ENCODE measurements around the gene TPSG1.
"Not testable (repeated sequence)": the region's sequence is repeated elsewhere in the genome, so short reads cannot be mapped to it uniquely, and the experiment has no call there.

The TPSG1 gene

DNA sequence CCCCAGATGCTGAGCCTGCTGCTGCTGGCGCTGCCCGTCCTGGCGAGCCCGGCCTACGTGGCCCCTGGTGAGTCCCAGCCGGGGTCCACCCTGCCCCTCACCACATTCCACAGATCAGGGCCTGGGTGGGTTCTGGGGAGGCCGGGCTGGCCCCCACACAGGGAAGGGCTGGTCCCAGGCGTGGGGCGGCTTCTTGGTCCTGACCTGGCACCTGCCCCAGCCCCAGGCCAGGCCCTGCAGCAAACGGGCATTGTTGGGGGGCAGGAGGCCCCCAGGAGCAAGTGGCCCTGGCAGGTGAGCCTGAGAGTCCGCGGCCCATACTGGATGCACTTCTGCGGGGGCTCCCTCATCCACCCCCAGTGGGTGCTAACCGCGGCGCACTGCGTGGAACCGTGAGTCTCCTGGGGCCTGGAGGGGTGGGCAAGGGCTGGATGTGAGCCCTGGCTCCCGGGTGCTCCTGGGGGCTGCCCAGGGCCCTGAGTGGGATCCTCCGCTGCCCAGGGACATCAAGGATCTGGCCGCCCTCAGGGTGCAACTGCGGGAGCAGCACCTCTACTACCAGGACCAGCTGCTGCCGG, 31.3 kb upstream of the TPSG1 start:
- DNase-seq: not testable (repeated sequence)

DNA sequence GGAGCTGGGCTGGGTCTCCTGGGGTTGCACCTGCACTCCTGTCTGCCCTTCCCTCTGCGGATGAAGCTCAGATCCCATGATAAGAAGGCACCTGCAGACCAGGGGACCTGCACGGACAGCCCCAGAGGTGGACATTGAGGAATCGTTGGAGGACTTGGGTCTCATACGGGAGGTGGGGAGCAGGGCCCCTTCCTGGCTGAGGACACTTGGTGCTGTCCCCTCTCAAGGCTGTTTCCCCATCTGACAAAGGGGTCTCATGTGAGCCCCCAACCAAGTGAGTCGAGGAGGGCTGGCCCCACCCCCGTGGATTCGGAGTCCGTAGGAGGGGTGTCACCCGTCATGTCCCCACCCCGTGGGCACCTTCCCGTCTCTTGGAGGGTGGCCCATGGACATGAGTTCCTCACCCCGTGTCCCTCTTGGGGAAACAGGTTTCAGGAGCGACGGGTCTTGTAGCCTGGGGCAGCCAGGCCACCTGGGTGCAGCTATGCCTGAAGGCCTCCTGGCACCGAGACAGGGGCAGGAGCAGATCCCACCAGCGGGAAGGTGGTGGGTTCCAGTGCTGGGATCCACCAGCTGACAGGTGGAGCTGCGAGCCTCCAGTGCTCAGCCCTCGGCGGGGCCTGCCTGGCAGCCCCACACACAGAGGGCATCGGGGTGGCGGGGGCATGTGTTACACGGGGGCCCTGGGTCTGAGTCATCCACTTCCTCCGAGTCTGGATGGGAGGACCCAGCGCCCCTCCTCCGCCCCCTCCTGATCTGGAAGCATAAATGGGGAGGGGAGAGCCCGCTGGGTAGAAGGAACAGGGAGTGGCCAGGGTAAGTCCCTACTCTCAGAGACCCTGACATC, 30.4 kb upstream of the TPSG1 start, which contains the start of gene TPSD1:
Gene TPSD1 (plus strand): TSS at position 794 of the 847 bp plus-strand sequence. CDS start 212 bp downstream, outside the sequence.
- not testable (repeated sequence) for DNase-seq

DNA sequence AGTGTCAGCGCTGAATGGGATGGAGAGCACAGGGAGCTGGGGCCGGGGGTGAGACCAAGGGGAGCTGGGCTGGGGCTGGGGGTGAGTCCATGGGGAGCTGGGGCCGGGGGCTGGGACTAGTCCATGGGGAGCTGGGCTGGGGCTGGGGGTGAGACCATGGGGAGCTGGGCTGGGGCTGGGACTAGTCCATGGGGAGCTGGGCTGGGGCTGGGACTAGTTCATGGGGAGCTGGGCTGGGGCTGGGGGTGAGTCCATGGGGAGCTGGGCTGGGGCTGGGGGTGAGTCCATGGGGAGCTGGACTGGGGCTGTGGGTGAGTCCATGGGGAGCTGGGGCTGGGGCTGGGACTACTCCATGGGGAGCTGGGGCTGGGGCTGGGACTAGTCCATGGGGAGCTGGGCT, 29.8 kb upstream of the TPSG1 start:
- DNase-seq: not testable (repeated sequence)

DNA sequence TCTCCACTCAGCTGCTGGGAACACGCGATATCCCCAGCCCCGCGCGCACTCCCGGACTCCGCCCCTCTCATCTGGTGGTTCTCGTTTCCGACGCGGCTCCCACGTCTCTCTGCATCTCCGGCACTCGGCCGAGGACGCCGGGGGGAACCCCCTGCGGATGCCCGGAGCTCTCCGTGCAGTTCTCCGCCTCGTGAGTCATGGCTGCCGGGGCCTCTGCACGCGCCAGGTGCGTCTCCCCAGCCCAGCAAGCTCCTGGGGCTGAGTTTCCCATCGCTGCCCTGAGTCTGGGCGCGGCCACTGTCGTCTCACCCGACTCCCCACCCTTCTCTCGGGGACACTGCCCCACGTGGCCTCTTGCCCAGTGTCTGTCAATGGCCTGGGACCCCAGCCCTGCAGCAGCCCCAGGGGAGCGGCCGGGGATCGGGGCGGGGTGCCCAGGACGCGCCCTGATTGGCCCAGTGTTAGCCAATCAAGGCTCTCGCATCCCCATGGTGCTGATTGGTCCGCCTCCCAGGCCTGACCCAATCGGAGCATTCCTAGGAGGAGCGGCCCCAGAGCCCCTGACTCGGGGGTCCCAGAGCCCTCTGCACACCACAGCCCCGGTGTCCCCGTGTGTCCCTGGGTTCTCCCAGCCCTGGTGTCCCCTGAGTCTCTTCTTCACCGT, 28.8 kb upstream of the TPSG1 start:
- not testable (repeated sequence) for DNase-seq

DNA sequence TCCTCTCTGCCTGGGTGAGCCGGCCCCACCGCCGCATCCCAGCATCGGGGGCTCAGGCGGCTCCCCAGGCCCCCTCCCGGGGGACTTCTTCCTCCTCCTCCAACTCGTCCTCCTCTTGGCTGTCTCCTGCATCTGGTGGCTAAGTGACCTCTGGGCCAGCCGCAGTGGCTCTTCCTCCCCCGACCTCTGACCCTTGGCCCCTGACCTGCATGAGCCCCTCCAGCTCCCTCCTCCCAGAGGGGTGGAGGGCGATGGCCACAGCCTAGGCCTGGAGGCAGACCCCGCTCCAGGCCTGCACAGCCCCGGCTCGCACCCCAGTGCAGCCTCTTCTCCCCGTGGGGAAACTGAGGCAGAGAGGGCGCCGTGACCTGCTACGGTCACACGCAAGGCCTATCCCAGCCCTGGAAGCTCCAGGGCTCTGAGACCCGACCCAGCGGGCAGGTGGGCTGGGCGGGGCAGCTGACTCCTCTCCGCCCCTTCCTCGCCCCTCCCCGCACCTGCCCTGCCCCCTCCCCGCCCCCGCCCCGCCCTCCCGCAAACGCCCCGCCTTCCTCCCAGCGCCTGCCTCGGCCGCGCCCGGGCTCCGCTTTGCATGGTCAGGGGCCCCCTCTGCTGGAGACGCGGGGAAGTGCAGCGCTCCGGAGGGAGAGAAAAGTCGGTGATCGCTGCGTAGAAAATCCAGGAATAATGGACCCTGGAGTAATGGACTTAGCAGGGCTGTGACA, 24.1 kb upstream of the TPSG1 start:
- DNase-seq: not testable (repeated sequence)

DNA sequence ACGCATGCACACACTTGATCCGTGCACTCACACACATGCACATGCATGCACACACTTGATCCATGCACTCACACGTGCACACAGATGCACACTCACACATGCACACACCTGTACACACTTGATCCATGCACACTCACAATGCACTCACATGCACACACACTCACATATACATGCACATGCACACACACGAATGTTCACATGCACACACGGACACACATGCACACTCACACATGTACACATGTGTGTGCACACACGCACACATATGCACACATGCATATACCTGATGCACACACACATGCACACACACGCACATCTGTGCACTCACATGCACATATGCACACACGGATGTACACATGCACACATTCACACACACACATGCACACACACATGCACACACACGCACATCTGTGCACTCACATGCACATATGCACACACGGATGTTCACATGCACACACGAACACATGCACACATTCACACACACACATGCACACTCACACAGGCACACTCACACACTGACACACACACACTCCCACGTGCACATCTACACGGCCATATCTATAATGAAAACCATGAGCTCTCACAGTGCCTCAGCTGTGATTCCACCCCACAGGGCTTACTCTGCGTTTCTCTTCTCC, 23.0 kb upstream of the TPSG1 start:
- not testable (repeated sequence) for DNase-seq

DNA sequence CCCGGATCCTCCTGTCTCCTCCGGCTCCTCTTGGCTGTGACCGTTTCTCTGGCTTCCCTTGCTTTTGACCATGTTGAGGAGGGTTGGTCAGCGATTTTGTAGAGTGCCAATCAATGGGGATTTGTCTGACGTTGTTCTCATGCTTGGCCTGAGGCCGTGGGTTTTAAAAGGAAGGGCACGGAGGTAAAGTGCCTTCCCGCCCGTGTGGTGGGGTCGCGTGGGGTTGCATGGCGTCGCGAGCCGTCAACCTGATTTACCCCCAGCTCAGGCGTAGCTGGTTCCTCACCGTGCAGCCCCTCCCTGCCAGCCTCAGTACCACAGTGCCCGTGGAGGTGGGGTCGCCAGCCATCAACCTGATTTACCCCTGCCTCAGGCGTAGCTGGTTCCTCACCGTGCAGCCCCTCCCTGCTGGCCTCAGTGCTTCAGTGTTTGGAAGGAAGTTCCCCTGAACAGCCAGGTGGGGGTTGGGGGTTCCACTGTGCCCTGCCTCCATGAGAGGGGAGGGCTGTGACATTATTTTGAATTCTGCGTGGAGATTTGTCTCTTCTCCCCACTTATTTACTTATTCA, 20.5 kb upstream of the TPSG1 start:
- no peak for DNase-seq

DNA sequence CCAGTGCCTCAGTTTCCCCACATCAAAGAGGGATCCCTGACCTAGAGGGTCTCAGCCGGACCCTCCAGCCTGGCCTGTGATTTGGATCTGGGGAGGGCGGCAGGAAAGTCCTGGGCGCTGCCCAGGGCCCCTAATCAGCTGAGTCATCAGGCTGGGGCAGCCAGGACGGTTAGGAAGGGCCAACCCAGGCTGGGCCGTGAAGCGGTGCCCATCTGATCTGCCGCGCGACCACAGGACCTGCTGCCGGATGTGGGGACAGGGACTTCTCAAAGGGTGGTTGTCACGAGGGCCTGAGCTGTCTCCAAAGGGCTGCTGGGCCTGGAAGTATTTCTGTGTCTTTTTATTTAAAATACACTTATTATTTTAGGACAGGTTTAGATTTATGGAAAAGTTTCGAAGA, 19.8 kb upstream of the TPSG1 start:
- peak in 1 of 2 donors; percentile 56 for DNase-seq

DNA sequence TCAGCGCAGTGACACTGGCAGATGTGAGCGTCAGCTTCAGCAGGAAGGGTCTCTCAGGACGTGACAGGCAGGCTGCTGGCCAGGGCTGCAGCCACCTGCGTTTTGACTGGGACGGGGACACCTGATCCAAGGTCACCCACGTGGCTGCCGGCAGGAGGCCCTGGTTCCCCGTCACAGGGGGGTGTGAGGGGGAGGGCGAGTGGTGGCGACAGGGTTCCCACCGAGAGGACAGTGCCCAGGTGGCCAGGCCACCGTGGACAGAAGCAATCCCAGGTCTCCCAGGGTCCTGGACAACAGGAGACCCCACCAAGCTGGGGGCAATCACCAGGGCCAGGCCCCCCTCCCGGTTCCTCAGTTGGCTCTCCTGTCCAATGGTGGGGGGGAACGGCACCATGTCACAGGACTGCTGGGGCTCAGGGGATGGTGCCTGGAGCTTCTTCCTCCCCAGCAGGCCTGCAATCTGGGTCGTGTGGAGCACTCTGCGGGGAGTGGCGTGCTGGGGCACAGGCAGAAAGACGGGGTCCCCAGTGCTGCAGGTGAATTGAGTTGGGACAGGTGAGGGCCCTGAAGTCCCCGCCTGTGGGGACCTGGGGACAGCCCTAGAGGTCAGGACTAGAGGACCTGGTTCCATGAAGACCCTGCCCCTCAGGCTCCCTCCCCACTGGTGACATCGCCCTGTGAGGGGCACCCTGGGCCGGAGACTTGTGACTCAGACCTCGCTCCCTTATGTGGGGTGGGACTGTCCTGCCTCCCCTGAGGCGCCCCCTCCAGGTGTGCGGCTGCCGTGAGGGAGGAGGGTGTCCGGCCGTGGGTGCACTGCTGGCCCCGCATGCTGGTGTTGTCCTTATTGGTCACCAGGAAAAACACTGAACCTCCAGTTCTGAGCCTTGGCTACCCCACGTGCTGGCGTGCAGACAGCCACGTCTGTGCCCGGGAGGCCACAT, 19.1 kb upstream of the TPSG1 start:
- not testable (repeated sequence) for DNase-seq

DNA sequence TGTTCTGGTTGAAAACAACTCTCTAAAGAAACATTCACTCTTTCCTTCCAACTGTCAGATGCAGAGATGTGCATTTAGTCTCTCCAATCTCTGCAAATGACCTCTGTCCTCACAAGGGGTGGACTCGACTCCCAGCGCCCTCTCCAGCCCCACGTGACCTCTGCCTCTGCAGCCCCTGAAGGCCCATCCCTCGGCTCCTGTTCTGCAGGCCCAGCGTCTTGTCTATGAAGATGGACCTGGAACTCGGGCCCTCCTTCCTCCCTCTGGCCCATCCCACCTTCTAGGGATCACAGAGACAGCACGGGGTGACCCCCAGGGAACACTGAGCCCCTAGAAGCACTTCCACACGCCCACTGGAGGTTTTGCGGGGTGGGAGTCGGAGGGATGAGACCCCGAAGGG, 18.3 kb upstream of the TPSG1 start:
- not testable (repeated sequence) for DNase-seq

DNA sequence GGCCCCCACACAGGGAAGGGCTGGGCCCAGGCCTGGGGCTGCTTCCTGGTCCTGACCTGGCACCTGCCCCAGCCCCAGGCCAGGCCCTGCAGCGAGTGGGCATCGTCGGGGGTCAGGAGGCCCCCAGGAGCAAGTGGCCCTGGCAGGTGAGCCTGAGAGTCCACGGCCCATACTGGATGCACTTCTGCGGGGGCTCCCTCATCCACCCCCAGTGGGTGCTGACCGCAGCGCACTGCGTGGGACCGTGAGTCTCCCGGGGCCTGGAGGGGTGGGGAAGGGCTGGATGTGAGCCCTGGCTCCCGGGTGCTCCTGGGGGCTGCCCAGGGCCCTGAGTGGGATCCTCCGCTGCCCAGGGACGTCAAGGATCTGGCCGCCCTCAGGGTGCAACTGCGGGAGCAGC, 16.0 kb upstream of the TPSG1 start:
- not testable (repeated sequence) for DNase-seq

DNA sequence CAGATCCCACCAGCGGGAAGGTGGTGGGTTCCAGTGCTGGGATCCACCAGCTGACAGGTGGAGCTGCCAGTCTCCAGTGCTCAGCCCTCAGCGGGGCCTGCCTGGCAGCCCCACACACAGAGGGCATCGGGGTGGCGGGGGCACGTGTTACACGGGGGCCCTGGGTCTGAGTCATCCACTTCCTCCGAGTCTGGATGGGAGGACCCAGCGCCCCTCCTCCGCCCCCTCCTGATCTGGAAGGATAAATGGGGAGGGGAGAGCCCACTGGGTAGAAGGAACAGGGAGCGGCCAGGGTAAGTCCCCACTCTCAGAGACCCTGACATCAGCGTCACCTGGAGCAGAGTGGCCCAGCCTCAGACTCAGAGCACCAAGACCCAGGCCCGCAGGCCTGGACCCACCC, 15.4 kb upstream of the TPSG1 start, which contains the start of gene TPSAB1:
Gene TPSAB1 (plus strand): TSS at position 270 of the 400 bp plus-strand sequence. CDS start 234 bp downstream, outside the sequence.
- DNase-seq: not testable (repeated sequence)

DNA sequence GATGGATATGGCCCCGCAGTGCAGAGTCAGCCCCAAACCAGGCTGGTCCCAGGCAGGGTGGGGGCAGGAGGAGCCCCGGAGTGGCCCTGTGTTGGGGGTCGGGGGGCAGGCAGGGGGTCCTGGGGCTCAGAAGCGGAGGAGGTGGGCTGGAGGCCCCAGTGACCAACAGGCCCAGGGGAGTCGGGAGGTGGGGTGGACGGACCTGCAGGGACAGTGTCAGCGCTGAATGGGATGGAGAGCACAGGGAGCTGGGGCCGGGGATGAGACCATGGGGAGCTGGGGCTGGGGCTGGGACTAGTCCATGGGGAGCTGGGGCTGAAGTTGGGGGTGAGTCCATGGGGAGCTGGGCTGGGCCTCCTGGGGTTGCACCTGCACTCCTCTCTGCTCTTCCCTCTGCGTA, 14.5 kb upstream of the TPSG1 start:
- not testable (repeated sequence) for DNase-seq

DNA sequence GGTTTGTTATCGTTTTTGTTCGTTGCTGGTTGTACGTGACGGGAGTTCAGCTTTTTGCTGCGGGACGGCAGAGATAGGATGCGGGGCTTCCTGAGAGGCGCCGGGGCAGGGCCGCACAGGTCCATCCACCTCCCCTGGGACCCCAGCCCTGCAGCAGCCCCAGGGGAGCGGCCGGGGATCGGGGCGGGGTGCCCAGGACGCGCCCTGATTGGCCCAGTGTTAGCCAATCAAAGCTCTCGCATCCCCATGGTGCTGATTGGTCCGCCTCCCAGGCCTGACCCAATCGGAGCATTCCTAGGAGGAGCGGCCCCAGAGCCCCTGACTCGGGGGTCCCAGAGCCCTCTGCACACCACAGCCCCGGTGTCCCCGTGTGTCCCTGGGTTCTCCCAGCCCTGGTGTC, 13.8 kb upstream of the TPSG1 start:
- not testable (repeated sequence) for DNase-seq

DNA sequence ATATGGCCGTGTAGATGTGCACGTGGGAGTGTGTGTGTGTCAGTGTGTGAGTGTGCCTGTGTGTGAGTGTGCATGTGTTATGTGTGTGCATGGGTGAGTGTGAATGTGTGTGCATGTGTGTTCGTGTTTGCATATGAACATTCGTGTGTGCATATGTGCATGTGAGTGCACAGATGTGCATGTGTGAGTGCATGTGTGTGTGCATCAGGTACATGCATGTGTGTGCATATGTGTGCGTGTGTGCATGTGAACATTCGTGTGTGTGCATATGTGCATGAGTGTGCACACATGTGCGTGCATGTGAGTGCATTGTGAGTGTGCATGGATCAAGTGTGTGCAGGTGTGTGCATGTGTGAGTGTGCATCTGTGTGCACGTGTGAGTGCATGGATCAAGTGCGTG, 12.9 kb upstream of the TPSG1 start:
- DNase-seq: no peak

DNA sequence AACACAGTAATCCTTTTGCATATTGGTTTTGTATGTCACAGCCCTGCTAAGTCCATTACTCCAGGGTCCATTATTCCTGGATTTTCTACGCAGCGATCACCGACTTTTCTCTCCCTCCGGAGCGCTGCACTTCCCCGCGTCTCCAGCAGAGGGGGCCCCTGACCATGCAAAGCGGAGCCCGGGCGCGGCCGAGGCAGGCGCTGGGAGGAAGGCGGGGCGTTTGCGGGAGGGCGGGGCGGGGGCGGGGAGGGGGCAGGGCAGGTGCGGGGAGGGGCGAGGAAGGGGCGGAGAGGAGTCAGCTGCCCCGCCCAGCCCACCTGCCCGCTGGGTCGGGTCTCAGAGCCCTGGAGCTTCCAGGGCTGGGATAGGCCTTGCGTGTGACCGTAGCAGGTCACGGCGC, 11.6 kb upstream of the TPSG1 start:
- DNase-seq: not testable (repeated sequence)

DNA sequence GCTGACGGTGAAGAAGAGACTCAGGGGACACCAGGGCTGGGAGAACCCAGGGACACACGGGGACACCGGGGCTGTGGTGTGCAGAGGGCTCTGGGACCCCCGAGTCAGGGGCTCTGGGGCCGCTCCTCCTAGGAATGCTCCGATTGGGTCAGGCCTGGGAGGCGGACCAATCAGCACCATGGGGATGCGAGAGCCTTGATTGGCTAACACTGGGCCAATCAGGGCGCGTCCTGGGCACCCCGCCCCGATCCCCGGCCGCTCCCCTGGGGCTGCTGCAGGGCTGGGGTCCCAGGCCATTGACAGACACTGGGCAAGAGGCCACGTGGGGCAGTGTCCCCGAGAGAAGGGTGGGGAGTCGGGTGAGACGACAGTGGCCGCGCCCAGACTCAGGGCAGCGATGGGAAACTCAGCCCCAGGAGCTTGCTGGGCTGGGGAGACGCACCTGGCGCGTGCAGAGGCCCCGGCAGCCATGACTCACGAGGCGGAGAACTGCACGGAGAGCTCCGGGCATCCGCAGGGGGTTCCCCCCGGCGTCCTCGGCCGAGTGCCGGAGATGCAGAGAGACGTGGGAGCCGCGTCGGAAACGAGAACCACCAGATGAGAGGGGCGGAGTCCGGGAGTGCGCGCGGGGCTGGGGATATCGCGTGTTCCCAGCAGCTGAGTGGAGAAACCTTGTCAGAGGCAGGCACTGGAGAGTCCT, 7.1 kb upstream of the TPSG1 start:
- DNase-seq: not testable (repeated sequence)

DNA sequence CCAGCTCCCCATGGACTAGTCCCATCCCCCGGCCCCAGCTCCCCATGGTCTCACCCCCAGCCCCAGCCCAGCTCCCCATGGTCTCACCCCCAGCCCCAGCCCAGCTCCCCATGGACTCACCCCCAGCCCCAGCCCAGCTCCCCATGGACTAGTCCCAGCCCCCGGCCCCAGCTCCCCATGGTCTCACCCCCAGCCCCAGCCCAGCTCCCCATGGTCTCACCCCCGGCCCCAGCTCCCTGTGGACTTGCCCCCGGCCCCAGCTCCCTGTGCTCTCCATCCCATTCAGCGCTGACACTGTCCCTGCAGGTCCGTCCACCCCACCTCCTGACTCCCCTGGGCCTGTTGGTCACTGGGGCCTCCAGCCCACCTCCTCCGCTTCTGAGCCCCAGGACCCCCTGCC, 6.2 kb upstream of the TPSG1 start:
- not testable (repeated sequence) for DNase-seq

DNA sequence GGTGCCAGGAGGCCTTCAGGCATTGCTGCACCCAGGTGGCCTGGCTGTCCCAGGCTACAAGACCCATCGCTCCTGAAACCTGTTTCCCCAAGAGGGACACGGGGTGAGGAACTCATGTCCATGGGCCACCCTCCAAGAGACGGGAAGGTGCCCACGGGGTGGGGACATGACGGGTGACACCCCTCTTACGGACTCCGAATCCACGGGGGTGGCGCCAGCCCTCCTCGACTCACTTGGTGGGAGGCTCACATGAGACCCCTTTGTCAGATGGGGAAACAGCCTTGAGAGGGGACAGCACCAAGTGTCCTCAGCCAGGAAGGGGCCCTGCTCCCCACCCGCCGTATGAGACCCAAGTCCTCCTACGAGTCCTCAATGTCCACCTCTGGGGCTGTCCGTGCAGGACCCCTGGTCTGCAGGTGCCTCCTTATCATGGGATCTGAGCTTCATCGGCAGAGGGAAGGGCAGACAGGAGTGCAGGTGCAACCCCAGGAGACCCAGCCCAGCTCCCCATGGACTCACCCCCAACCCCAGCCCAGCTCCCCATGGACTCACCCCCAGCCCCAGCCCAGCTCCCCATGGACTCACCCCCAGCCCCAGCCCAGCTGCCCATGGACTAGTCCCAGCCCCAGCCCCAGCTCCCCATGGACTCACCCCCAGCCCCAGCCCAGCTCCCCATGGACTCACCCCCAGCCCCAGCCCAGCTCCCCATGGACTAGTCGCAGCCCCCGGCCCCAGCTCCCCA, 5.6 kb upstream of the TPSG1 start:
- DNase-seq: not testable (repeated sequence)
